Heart left ventricle (tissue), 16 donors: ENCODE data around the gene KCNQ1. TPM values are rescaled to one million over a fixed set of nuclear protein-coding genes. Genes with fewer than 3 reads are reported as not detected.

Experiments
- ATAC-seq, 4 donors: fragments of 200-7000 bp; cut with Tn5 transposase; one replicate each; pipeline ENCODE4 v1.9.1; 2020 to 2022; ENCODE audit warnings: moderate library complexity in 4 of 4, mild to moderate bottlenecking in 3 of 4, moderate number of reproducible peaks in 1 of 4
- DNase-seq, 5 donors: peaks; one replicate each; pipeline ENCODE4 v3.0.0-alpha.2; 2020
- H3K27ac ChIP-seq, 12 donors: fragments of 200-600 bp; sonication (generic) in 4 of 12; one replicate each; pipeline versions ENCODE4 v1.5.0 to v1.8.0; 2016 to 2022; ENCODE audit warnings: mild to moderate bottlenecking in 2 of 12
- H3K27me3 ChIP-seq, 9 donors: fragments of 200-600 bp; sonication (generic) in 2 of 9; one replicate each; pipeline versions ENCODE4 v1.5.1 to v1.8.0; 2016 to 2022; ENCODE audit warnings: mild to moderate bottlenecking in 3 of 9
- H3K36me3 ChIP-seq, 9 donors: fragments of 200-600 bp; sonication (generic) in 2 of 9; one replicate each; pipeline versions ENCODE4 v1.5.0 to v1.8.0; 2018 to 2022; ENCODE audit warnings: mild to moderate bottlenecking in 2 of 9
- H3K4me1 ChIP-seq, 12 donors: fragments of 200-600 bp; sonication (generic) in 4 of 12; one replicate each; pipeline versions ENCODE4 v1.5.0 to v1.8.0; 2016 to 2022; ENCODE audit warnings: mild to moderate bottlenecking in 3 of 12
- H3K4me3 ChIP-seq, 12 donors: fragments of 200-600 bp; sonication (generic) in 4 of 12; one replicate each; pipeline versions ENCODE4 v1.5.0 to v1.8.0; 2017 to 2022; ENCODE audit warnings: mild to moderate bottlenecking in 9 of 12, moderate library complexity in 4 of 12
- H3K9me3 ChIP-seq, 12 donors: fragments of 200-600 bp; sonication (generic) in 4 of 12; one replicate each; pipeline versions ENCODE4 v1.5.0 to v1.8.0; 2016 to 2022; ENCODE audit warnings: mild to moderate bottlenecking in 1 of 12
- CTCF ChIP-seq, 12 donors: fragments of 200-600 bp; sonication (generic) in 4 of 12; IDR thresholded peaks; one replicate each; pipeline versions ENCODE4 v1.5.0 to v1.8.0; 2018 to 2022; ENCODE audit warnings: antibody characterized with exemption in 12 of 12, mild to moderate bottlenecking in 5 of 12
- POLR2A ChIP-seq, 2 donors: fragments of 450-650 bp; IDR thresholded peaks; one replicate each; pipeline ENCODE4 v1.6.1; 2017; ENCODE audit warnings: antibody characterized with exemption in 2 of 2, mild to moderate bottlenecking in 2 of 2, moderate library complexity in 2 of 2
- WGBS, 4 donors: extraction: QIAGEN DNeasy Blood & Tissue Kit in 2 of 4; methylation state at CpG; one replicate each; pipeline versions ENCODE4 v1.1.5 to v1.1.7; 2013 to 2018; 5-methylcytosine and 5-hydroxymethylcytosine counted together
- intact Hi-C, 10 donors: fragments of 100-400 bp; cut with DNase I; formaldehyde crosslinking; loops; one replicate each; pipeline versions ENCODE4 v1.11.1 to v1.14.2; 2022
- polyA plus RNA-seq, 2 donors: library from polyadenylated mRNA; stranded (reverse); fragments of 200-250 nt; gene quantifications; one replicate each; pipeline ENCODE4 v1.2.3, GENCODE V29; 2013
- total RNA-seq, 9 donors: library from RNA; depleted of rRNA in 2 of 9; stranded (reverse); fragments of >200 nt in 2 of 9; fragmentation: NEBNext Ultra II Directional in 3 of 9; extraction: Animal tissue kit (Norgen Biotek cat#: 25700) in 3 of 9; gene quantifications; one replicate each; pipeline versions ENCODE4 v1.1.0 to v1.2.4, GENCODE V29; 2016 to 2023
- donor health status: ischemic (EF 13 %, LVEDD 7.1; RV severe dilation, severe dysfunction).
- donor health status: healthy with polysubstance abuse.
- donor health status: DM: no; HTN: yes; CAD: no.
- donor health status: DM: no; HTN: no; CAD: no.
- donor health status: ischemic (EF 25% LVEDD 6.9; RV normal size, moderate dysfunction).
- donor health status: ischemic (EF 25% LVEDD 5.7; RV mildly dilated, moderate dysfunction).
- donor health status: healthy.
- donor health status: DM: yes; HTN: yes; CAD: no.
- donor health status: ischemic (EF 35%, LVEDD 5.7; RV mildly dilated, moderate dysfunction).
- donor health status: nonischemic (EF 11% LVEDD 7.7; RV severe dilation, severe dysfunction).
- donor health status: DM: yes; HTN: yes; CAD: no.
- donor health status: PGD.
- donor health status: ischemic (EF 29% LVEDD 5.4; RV normal size, mild dysfunction).
- donor health status: nonischemic (EF 23%, LVEDD 6.1; RV moderate dilation, normal function).

The KCNQ1 gene
- total and polyA plus RNA-seq, 11 donors = 18.6 to 42.4 (median 31.4) TPM

- H3K4me1 ChIP-seq = peaks cover 0 to 24% (median 3%) of the 10 kb centered on the region in 12 donors
- H3K4me3 ChIP-seq = no peak overlapping the region
- DNase-seq (peak in 1 of 5 donors; percentile 13), ATAC-seq (no peak)
- no peak overlapping the region for H3K27ac ChIP-seq
- TF ChIP-seq CTCF (IDR thresholded peaks at IDR 0.05) = no peak
- H3K27me3 ChIP-seq = no peaks in the 10 kb centered on the region
- intact Hi-C loops = no loop called here
- 94 to 97% (median 95%) methylated on average over 12 of the region's 12 CpGs for WGBS, 4 donors
- H3K9me3 ChIP-seq = peaks cover 0 to 9% (median 0%) of the 10 kb centered on the region in 12 donors
- H3K36me3 ChIP-seq = no peaks in the 10 kb centered on the region
Observed at GRCh38 chr11:2713094-2713493, 268.3 kb downstream of the KCNQ1 start.

DNA sequence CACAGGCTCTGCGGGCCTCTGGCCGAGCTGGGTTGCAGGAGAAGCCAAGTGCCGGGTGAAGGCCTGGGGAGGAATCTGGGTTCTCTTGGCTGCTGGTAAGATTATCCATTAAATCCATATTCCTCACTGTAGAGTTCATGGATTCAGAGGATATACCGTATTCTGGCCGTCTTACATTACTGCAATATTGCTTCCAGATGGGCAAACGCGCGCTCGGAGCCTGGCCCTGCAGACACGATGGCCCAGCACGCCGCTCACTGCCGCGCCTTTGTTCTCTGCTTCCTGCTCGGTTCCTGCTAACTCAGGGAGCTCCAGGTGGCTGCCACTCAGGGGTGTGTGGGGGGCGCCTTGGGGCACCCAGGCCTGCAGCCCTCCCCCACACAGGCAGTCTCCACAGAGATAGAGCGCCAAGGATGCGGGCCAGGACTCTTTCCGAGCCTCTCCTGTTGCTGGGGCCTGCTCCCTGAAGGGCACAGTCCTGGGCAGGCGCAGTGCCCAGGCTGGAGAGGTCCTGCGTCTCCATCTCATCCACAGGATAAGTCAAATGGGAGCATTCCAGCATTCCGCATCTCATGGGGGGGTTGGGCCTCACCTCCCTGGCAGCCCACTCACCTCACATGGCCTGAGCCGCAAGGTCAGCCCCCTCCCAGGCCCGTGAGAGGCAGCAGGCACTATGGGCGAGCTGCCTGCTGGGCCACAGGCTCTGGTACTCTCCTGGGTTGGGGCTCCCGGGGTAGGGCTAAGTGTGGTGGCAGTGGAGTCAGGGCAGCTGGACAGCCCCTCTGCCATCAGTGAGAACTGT lies 269.1 kb downstream of the KCNQ1 start:
- Histone ChIP-seq H3K27ac (no peak overlapping the region), H3K27me3 (no peaks in the 10 kb centered on the region), H3K4me1 (peaks cover 0 to 17% (median 2%) of the 10 kb centered on the region in 12 donors), H3K36me3 (no peaks in the 10 kb centered on the region), H3K4me3 (no peak overlapping the region), H3K9me3 (peaks cover 0 to 9% (median 0%) of the 10 kb centered on the region in 12 donors)
- peak in 1 of 5 donors; percentile 35 for DNase-seq
- TF ChIP-seq CTCF (IDR thresholded peaks at IDR 0.05) (no peak), POLR2A (IDR thresholded peaks at IDR 0.05) (no peak)
- 95 to 97% (median 97%) methylated on average over 21 to 26 of the region's 26 CpGs for WGBS, 4 donors
- ATAC-seq = no peak
- intact Hi-C loops = no loop called here

- ATAC-seq = no peak
- 94 to 97% (median 96%) methylated on average over 9 of the region's 9 CpGs for WGBS, 4 donors
Observed at GRCh38 chr11:2714463-2714800, 269.6 kb downstream of the KCNQ1 start.

More at GRCh38 chr11:2714463-2714800, 269.6 kb downstream of the KCNQ1 start:
- H3K27ac ChIP-seq = no peak overlapping the region
- no peak for TF ChIP-seq POLR2A (IDR thresholded peaks at IDR 0.05)
- TF ChIP-seq CTCF (IDR thresholded peaks at IDR 0.05) = no peak
- H3K9me3 ChIP-seq = peaks cover 0 to 9% (median 0%) of the 10 kb centered on the region in 12 donors
- DNase-seq = peak in 1 of 5 donors; percentile 33
- H3K4me3 ChIP-seq = no peak overlapping the region
- H3K4me1 ChIP-seq = peaks cover 0 to 14% (median 2%) of the 10 kb centered on the region in 12 donors
- no peaks in the 10 kb centered on the region for H3K36me3 ChIP-seq
- H3K27me3 ChIP-seq = no peaks in the 10 kb centered on the region
- intact Hi-C loops = no loop called here
